Gastrocnemius medialis (tissue), 4 donors: ENCODE measurements around the gene MINDY1.
A peak's percentile ranks its signal among the peaks of the same experiment; 100 is the strongest.

Experiments used
- POLR2A ChIP-seq, 2 donors: fragments of 450-650 bp; IDR thresholded peaks; one replicate each; pipeline ENCODE4 v1.6.1; 2017; ENCODE audit warnings: antibody characterized with exemption in 2 of 2, mild to moderate bottlenecking in 2 of 2, moderate library complexity in 2 of 2
- TF ChIP-seq, protein P1 (sequence below), 5 experiments: fragments of 450-650 bp in 3 of 5; fragments of 200-600 bp in 2 of 5; sonication (generic) in 2 of 5; IDR thresholded peaks in 4 of 5; conservative IDR thresholded peaks in 1 of 5; 1 replicate in 4 of 5; 2 replicates in 1 of 5; pipeline ENCODE4 v1.5.1; 2016 to 2019; ENCODE audit warnings: antibody characterized with exemption in 5 of 5, mild to moderate bottlenecking in 3 of 5, moderate library complexity in 3 of 5

DNA sequence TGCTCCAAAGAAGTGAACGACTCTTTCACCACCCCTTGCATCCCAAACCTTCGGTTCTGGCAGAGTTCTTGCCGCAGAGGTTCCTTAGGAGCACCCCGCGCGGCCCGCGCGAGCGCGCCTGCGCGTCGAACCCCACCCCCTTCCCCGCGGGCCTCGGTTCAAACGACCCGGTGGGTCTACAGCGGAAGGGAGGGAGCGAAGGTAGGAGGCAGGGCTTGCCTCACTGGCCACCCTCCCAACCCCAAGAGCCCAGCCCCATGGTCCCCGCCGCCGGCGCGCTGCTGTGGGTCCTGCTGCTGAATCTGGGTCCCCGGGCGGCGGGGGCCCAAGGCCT, 40.9 kb upstream of the MINDY1 start, which contains the start of gene C1orf56:
- TF ChIP-seq, protein P1, sequence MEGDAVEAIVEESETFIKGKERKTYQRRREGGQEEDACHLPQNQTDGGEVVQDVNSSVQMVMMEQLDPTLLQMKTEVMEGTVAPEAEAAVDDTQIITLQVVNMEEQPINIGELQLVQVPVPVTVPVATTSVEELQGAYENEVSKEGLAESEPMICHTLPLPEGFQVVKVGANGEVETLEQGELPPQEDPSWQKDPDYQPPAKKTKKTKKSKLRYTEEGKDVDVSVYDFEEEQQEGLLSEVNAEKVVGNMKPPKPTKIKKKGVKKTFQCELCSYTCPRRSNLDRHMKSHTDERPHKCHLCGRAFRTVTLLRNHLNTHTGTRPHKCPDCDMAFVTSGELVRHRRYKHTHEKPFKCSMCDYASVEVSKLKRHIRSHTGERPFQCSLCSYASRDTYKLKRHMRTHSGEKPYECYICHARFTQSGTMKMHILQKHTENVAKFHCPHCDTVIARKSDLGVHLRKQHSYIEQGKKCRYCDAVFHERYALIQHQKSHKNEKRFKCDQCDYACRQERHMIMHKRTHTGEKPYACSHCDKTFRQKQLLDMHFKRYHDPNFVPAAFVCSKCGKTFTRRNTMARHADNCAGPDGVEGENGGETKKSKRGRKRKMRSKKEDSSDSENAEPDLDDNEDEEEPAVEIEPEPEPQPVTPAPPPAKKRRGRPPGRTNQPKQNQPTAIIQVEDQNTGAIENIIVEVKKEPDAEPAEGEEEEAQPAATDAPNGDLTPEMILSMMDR (IDR thresholded peaks at IDR 0.05 in 4 of 5, conservative IDR thresholded peaks at IDR 0.05 in 1 of 5) = no peak
- peak; percentile 63 to 77 for TF ChIP-seq POLR2A (IDR thresholded peaks at IDR 0.05)
